HCT116 (cell line): ENCODE data around the gene TMEM44.

Source experiments
- RAD21 ChIP-seq: IDR thresholded peaks from 2 replicates; pipeline ENCODE4 v1.6.1; 2012; ENCODE audit warnings: low read depth, mild to moderate bottlenecking
- SRF ChIP-seq: IDR thresholded peaks from 2 replicates; pipeline ENCODE4 v1.6.1; 2012; ENCODE audit warnings: low read depth
- TF ChIP-seq, protein P1 (sequence below), 3 experiments: fragments of 200-600 bp in 1 of 3; sonication (generic) in 1 of 3; IDR thresholded peaks in 2 of 3; conservative IDR thresholded peaks in 1 of 3; 2 replicates each; pipeline ENCODE4 v1.5.1; 2012 to 2017; ENCODE audit warnings: low read depth in 2 of 3, low read length in 2 of 3, antibody characterized with exemption in 1 of 3, borderline replicate concordance in 1 of 3, control low read depth in 1 of 3, mild to moderate bottlenecking in 1 of 3, mixed read lengths in 1 of 3, mixed run types in 1 of 3, moderate library complexity in 1 of 3; ENCODE audit not compliant: insufficient read depth in 1 of 3

DNA sequence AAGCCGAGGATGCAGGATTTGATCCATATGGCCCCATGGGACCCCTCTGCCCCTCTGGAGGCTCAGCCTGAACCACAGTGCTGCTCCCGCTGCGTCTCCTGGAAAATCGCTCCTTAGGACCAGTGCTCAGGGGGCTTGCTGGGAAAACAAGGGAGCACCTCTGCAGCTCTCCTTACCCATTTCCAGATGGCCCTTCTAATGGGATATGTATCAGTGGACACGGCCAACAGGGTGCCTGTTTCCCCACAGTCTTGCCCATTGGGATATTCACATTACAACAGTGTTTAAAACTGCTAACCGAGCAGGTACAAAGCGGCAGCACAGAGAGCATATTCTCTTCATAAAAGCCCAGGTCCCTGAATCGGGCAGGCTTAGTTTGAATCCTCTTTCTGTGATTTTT, 27.1 kb downstream of the TMEM44 start:
- TF ChIP-seq RAD21, result no peak
- TF ChIP-seq, protein P1, sequence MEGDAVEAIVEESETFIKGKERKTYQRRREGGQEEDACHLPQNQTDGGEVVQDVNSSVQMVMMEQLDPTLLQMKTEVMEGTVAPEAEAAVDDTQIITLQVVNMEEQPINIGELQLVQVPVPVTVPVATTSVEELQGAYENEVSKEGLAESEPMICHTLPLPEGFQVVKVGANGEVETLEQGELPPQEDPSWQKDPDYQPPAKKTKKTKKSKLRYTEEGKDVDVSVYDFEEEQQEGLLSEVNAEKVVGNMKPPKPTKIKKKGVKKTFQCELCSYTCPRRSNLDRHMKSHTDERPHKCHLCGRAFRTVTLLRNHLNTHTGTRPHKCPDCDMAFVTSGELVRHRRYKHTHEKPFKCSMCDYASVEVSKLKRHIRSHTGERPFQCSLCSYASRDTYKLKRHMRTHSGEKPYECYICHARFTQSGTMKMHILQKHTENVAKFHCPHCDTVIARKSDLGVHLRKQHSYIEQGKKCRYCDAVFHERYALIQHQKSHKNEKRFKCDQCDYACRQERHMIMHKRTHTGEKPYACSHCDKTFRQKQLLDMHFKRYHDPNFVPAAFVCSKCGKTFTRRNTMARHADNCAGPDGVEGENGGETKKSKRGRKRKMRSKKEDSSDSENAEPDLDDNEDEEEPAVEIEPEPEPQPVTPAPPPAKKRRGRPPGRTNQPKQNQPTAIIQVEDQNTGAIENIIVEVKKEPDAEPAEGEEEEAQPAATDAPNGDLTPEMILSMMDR (IDR thresholded peaks at IDR 0.05 in 2 of 3, conservative IDR thresholded peaks at IDR 0.05 in 1 of 3; ENCODE audit: borderline replicate concordance in 1 of 3, insufficient read depth in 1 of 3, low read depth in 2 of 3, low read length in 2 of 3), result no peak
- no peak for TF ChIP-seq SRF
